HepG2 (cell line): ENCODE data around the gene ZFPM1. TPM values are rescaled to one million over a fixed set of nuclear protein-coding genes. Genes with fewer than 3 reads are reported as not detected.

Experiments used
- BHLHE40 ChIP-seq: IDR thresholded peaks from 2 replicates; pipeline ENCODE4 v1.6.1; 2011; ENCODE audit warnings: low read length, improper control_type of control experiment
- CBX5 ChIP-seq: sonication (generic); formaldehyde crosslinking; IDR thresholded peaks from 2 replicates; pipeline ENCODE4 v1.4.0; 2020; ENCODE audit warnings: missing genetic modification reagents, borderline replicate concordance
- GPN1 ChIP-seq: sonication (generic); formaldehyde crosslinking; IDR thresholded peaks from 2 replicates; pipeline ENCODE4 v1.5.1; 2020; ENCODE audit warnings: missing genetic modification reagents, borderline replicate concordance
- HMGA1 ChIP-seq: sonication (generic); formaldehyde crosslinking; conservative IDR thresholded peaks from 2 replicates; pipeline ENCODE4 v1.4.0; 2020; ENCODE audit warnings: missing genetic modification reagents
- KDM1A ChIP-seq: IDR thresholded peaks from 2 replicates; pipeline ENCODE4 v1.6.1; 2016; ENCODE audit warnings: missing compliant biosample characterization
- KLF16 ChIP-seq, 2 experiments: sonication (generic) in 1 of 2; formaldehyde crosslinking in 1 of 2; IDR thresholded peaks; 2 replicates each; pipeline versions ENCODE4 v1.6.1 to v1.8.0; 2016 to 2023; ENCODE audit warnings: missing genetic modification reagents in 2 of 2, missing compliant biosample characterization in 1 of 2
- MXI1 ChIP-seq: IDR thresholded peaks from 3 replicates; pipeline ENCODE4 v1.6.1; 2012; ENCODE audit warnings: low read depth, low read length, inconsistent platforms, borderline replicate concordance
- NCOA1 ChIP-seq: sonication (generic); formaldehyde crosslinking; IDR thresholded peaks from 2 replicates; pipeline ENCODE4 v1.9.0; 2021; ENCODE audit warnings: missing genetic modification reagents
- NFRKB ChIP-seq: fragments of 450-650 bp; IDR thresholded peaks from 2 replicates; pipeline ENCODE4 v1.6.1; 2017
- PLRG1 ChIP-seq: fragments of 450-650 bp; conservative IDR thresholded peaks from 2 replicates; pipeline ENCODE4 v1.6.1; 2016
- PRPF4 ChIP-seq: fragments of 200-400 bp; formaldehyde crosslinking; IDR thresholded peaks from 2 replicates; pipeline ENCODE4 v1.6.1; 2016; ENCODE audit warnings: low read length, low read depth; ENCODE audit not compliant: poor library complexity, severe bottlenecking
- RARG ChIP-seq: sonication (generic); formaldehyde crosslinking; IDR thresholded peaks from 2 replicates; pipeline ENCODE4 v1.4.0; 2020; ENCODE audit warnings: low read depth, mild to moderate bottlenecking, missing genetic modification reagents
- SCMH1 ChIP-seq: sonication (generic); formaldehyde crosslinking; IDR thresholded peaks from 2 replicates; pipeline ENCODE4 v1.9.0; 2021; ENCODE audit warnings: missing genetic modification reagents, mild to moderate bottlenecking, borderline replicate concordance
- SUZ12 ChIP-seq: fragments of 150-350 bp; IDR thresholded peaks from 2 replicates; pipeline ENCODE4 v1.6.1; 2014; ENCODE audit warnings: low read depth, low read length
- TBP ChIP-seq: sonication (generic); formaldehyde crosslinking; IDR thresholded peaks from 2 replicates; pipeline ENCODE4 v1.5.0; 2020; ENCODE audit warnings: missing genetic modification reagents
- TEAD3 ChIP-seq: optimal IDR thresholded peaks from 2 replicates; pipeline ENCODE3; 2016; ENCODE audit warnings: borderline replicate concordance
- ZBTB20 ChIP-seq: sonication (generic); formaldehyde crosslinking; IDR thresholded peaks from 2 replicates; pipeline ENCODE4 v1.8.1; 2023; ENCODE audit warnings: missing genetic modification reagents, low read depth, mild to moderate bottlenecking, borderline replicate concordance
- ZFP36L1 ChIP-seq: sonication (generic); formaldehyde crosslinking; IDR thresholded peaks from 2 replicates; pipeline ENCODE4 v1.8.0; 2022; ENCODE audit warnings: mild to moderate bottlenecking, missing genetic modification reagents, moderate library complexity
- ZNF674 ChIP-seq: sonication (generic); formaldehyde crosslinking; IDR thresholded peaks from 2 replicates; pipeline ENCODE4 v1.5.0; 2020; ENCODE audit warnings: low read depth, mild to moderate bottlenecking, missing genetic modification reagents
- ZNF766 ChIP-seq: sonication (generic); formaldehyde crosslinking; IDR thresholded peaks from 2 replicates; pipeline ENCODE4 v1.5.0; 2020; ENCODE audit warnings: missing genetic modification reagents, borderline replicate concordance
- ZNF782 ChIP-seq: sonication (generic); formaldehyde crosslinking; IDR thresholded peaks from 2 replicates; pipeline ENCODE4 v1.4.0; 2020; ENCODE audit warnings: missing genetic modification reagents, mild to moderate bottlenecking, borderline replicate concordance
- ZNF891 ChIP-seq: sonication (generic); formaldehyde crosslinking; IDR thresholded peaks from 2 replicates; pipeline ENCODE4 v1.5.0; 2020; ENCODE audit warnings: mild to moderate bottlenecking, missing genetic modification reagents
- polyA plus RNA-seq, 8 experiments: library from polyadenylated mRNA; depleted of rRNA in 3 of 8; stranded (reverse) in 7 of 8; unstranded in 1 of 8; fragments of >200 nt; fragmentation: Illumina TruSeq in 4 of 8; extraction: Trizol in 4 of 8; gene quantifications; 2 replicates each; pipeline versions ENCODE4 v1.2.1 to v1.2.3, GENCODE V29; 2011 to 2016; ENCODE audit warnings: low read depth in 4 of 8, missing spikeins in 1 of 8, mixed read lengths in 1 of 8; ENCODE audit not compliant: insufficient read depth in 1 of 8
- total RNA-seq, 5 experiments: library from RNA; depleted of rRNA; stranded (reverse); fragments of >200 nt; fragmentation: Illumina TruSeq; extraction: Trizol; gene quantifications; 2 replicates each; pipeline ENCODE4 v1.2.3, GENCODE V29; 2016; ENCODE audit warnings: low read depth in 1 of 5
- TF ChIP-seq, protein P1 (sequence below): IDR thresholded peaks from 2 replicates; pipeline ENCODE4 v1.6.1; 2016; ENCODE audit warnings: missing compliant biosample characterization, missing genetic modification reagents, borderline replicate concordance
- TF ChIP-seq, protein P2 (sequence below): sonication (generic); formaldehyde crosslinking; IDR thresholded peaks from 2 replicates; pipeline ENCODE4 v1.4.0; 2020; ENCODE audit warnings: missing genetic modification reagents, borderline replicate concordance
- TF ChIP-seq, protein P3 (sequence below): sonication (generic); formaldehyde crosslinking; conservative IDR thresholded peaks from 2 replicates; pipeline ENCODE4 v1.4.0; 2020; ENCODE audit warnings: missing genetic modification reagents
- TF ChIP-seq, protein P4 (sequence below): sonication (generic); formaldehyde crosslinking; IDR thresholded peaks from 2 replicates; pipeline ENCODE4 v1.5.0; 2020; ENCODE audit warnings: mild to moderate bottlenecking, missing genetic modification reagents, moderate library complexity

ZFPM1 gene
- total and polyA plus RNA-seq, 2 of the 13 experiments (the other 11 are each of a cell fraction or from before 2014, with no cell fraction given): 1.3 to 3.8 TPM

DNA sequence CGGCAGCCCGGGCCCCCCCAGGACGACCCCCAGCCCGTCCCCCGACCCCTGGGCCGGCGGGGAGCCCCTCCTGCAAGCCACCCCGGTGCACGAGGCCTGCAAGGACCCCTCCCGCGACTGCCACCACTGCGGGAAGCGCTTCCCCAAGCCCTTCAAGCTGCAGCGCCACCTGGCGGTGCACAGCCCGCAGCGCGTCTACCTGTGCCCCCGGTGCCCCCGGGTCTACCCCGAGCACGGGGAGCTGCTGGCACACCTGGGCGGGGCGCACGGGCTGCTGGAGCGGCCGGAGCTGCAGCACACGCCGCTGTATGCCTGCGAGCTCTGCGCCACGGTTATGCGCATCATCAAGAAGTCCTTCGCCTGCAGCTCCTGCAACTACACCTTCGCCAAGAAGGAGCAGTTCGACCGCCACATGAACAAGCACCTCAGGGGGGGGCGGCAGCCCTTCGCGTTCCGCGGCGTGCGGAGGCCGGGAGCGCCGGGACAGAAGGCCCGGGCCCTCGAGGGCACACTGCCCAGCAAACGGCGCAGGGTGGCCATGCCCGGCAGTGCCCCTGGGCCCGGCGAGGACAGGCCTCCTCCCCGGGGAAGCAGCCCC, 15.6 kb upstream of the ZFPM1 start (continued):
- TF ChIP-seq, protein P1, sequence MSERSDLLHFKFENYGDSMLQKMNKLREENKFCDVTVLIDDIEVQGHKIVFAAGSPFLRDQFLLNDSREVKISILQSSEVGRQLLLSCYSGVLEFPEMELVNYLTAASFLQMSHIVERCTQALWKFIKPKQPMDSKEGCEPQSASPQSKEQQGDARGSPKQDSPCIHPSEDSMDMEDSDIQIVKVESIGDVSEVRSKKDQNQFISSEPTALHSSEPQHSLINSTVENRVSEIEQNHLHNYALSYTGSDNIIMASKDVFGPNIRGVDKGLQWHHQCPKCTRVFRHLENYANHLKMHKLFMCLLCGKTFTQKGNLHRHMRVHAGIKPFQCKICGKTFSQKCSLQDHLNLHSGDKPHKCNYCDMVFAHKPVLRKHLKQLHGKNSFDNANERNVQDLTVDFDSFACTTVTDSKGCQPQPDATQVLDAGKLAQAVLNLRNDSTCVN (CRISPR knock-in tag): no peak
- no peak for TF ChIP-seq ZNF766 (CRISPR knock-in tag)
- TF ChIP-seq MXI1: no peak
- TF ChIP-seq PLRG1: no peak
- TF ChIP-seq SCMH1 (CRISPR knock-in tag): no peak
- no peak for TF ChIP-seq NCOA1 (CRISPR knock-in tag)
- TF ChIP-seq, protein P2, sequence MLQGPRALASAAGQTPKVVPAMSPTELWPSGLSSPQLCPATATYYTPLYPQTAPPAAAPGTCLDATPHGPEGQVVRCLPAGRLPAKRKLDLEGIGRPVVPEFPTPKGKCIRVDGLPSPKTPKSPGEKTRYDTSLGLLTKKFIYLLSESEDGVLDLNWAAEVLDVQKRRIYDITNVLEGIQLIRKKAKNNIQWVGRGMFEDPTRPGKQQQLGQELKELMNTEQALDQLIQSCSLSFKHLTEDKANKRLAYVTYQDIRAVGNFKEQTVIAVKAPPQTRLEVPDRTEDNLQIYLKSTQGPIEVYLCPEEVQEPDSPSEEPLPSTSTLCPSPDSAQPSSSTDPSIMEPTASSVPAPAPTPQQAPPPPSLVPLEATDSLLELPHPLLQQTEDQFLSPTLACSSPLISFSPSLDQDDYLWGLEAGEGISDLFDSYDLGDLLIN (CRISPR knock-in tag): no peak
- no peak for TF ChIP-seq KDM1A (CRISPR knock-in tag)
- TF ChIP-seq TBP (CRISPR knock-in tag): no peak
- no peak for TF ChIP-seq KLF16 (CRISPR knock-in tag; IDR thresholded peaks at IDR 0.05)
- TF ChIP-seq CBX5 (CRISPR knock-in tag): no peak
- peak; percentile 10 for TF ChIP-seq TEAD3
- TF ChIP-seq RARG: no peak
- 0 out of 2 replicates have a peak, but pooled peaks have one; percentile 15 for TF ChIP-seq BHLHE40
- TF ChIP-seq NFRKB: no peak
- no peak for TF ChIP-seq HMGA1 (CRISPR knock-in tag)
- no peak for TF ChIP-seq ZBTB20 (CRISPR knock-in tag)
- TF ChIP-seq ZNF782 (CRISPR knock-in tag): no peak
- no peak for TF ChIP-seq ZFP36L1 (CRISPR knock-in tag)
- no peak for TF ChIP-seq PRPF4
- 0 out of 2 replicates have a peak, but pooled peaks have one; percentile 25 for TF ChIP-seq ZNF891 (CRISPR knock-in tag)
- no peak for TF ChIP-seq SUZ12
- TF ChIP-seq ZNF674 (CRISPR knock-in tag): no peak
- no peak for TF ChIP-seq GPN1 (CRISPR knock-in tag)
- TF ChIP-seq, protein P3, sequence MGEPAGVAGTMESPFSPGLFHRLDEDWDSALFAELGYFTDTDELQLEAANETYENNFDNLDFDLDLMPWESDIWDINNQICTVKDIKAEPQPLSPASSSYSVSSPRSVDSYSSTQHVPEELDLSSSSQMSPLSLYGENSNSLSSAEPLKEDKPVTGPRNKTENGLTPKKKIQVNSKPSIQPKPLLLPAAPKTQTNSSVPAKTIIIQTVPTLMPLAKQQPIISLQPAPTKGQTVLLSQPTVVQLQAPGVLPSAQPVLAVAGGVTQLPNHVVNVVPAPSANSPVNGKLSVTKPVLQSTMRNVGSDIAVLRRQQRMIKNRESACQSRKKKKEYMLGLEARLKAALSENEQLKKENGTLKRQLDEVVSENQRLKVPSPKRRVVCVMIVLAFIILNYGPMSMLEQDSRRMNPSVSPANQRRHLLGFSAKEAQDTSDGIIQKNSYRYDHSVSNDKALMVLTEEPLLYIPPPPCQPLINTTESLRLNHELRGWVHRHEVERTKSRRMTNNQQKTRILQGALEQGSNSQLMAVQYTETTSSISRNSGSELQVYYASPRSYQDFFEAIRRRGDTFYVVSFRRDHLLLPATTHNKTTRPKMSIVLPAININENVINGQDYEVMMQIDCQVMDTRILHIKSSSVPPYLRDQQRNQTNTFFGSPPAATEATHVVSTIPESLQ: no peak
- TF ChIP-seq, protein P4, sequence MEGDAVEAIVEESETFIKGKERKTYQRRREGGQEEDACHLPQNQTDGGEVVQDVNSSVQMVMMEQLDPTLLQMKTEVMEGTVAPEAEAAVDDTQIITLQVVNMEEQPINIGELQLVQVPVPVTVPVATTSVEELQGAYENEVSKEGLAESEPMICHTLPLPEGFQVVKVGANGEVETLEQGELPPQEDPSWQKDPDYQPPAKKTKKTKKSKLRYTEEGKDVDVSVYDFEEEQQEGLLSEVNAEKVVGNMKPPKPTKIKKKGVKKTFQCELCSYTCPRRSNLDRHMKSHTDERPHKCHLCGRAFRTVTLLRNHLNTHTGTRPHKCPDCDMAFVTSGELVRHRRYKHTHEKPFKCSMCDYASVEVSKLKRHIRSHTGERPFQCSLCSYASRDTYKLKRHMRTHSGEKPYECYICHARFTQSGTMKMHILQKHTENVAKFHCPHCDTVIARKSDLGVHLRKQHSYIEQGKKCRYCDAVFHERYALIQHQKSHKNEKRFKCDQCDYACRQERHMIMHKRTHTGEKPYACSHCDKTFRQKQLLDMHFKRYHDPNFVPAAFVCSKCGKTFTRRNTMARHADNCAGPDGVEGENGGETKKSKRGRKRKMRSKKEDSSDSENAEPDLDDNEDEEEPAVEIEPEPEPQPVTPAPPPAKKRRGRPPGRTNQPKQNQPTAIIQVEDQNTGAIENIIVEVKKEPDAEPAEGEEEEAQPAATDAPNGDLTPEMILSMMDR (CRISPR knock-in tag): peak; percentile 94
